Keratinocyte (primary cell): ENCODE data around the gene ADAT3.

Source experiments
- CTCF ChIP-seq, 3 experiments: IDR thresholded peaks in 1 of 3; conservative IDR thresholded peaks in 1 of 3; optimal IDR thresholded peaks in 1 of 3; 2 replicates in 2 of 3; 3 replicates in 1 of 3; pipeline versions ENCODE3 to v1.5.1; 2011; ENCODE audit warnings: low read length in 3 of 3, mild to moderate bottlenecking in 3 of 3, moderate library complexity in 2 of 3, control low read depth in 1 of 3, inconsistent platforms in 1 of 3; ENCODE audit not compliant: insufficient read depth in 2 of 3; ENCODE audit errors: extremely low read depth in 1 of 3
- EZH2 ChIP-seq: IDR thresholded peaks from one replicate; pipeline ENCODE4 v1.6.1; 2012; ENCODE audit warnings: inconsistent platforms, mild to moderate bottlenecking, low read length, moderate library complexity

- TF ChIP-seq CTCF (optimal IDR thresholded peaks at IDR 0.05 in 1 of 3, IDR thresholded peaks at IDR 0.05 in 1 of 3, conservative IDR thresholded peaks at IDR 0.05 in 1 of 3; ENCODE audit: extremely low read depth in 1 of 3, insufficient read depth in 2 of 3, low read length in 3 of 3) (no peak), EZH2 (no peak)
These were observed 54.9 kb downstream of the ADAT3 start for GRCh38 chr19:1959928-1960589.
